ENCODE measurements around the gene LGALS7.

DNA sequence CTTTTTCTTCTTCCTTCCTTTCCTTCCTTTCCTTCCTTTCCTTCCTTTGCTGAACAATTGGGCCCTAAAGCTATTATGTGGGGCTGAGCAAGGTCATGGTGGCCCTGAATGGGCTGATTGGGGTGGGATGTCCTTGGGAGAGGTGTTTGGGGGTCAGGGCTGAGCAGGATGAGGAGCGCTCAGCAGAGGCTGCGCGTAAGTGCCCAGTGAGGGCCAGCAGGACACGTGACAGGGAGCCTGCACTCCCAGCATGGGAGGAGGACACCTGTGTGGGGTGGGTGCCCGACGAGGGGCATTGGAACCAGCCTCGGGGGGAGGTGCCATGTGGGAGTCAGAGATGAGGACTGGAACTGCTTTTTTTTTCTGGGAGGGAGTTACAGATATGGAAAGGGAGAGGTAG is 5.4 kb upstream of the LGALS7 start:
- TF ChIP-seq CTCF (IDR thresholded peaks at IDR 0.05) (no peak), POLR2A (IDR thresholded peaks at IDR 0.05; ENCODE audit: low read depth) (no peak), POLR2AphosphoS5 (IDR thresholded peaks at IDR 0.05) (no peak)
